ENCODE measurements around the gene TAX1BP1.

TAX1BP1 gene

GRCh38 chr7:27784399-27785053 lies 44.6 kb downstream of the TAX1BP1 start:
- Histone ChIP-seq H3K4me3 (ENCODE audit: low read length) (no peak overlapping the region), H3K27ac (ENCODE audit: low read length) (no peak overlapping the region), H3K36me3 (ENCODE audit: control insufficient read depth, low read depth, low read length) (peaks cover 11% of the 10 kb centered on the region), H3K9ac (ENCODE audit: low read length) (no peak overlapping the region), H3K4me1 (ENCODE audit: control insufficient read depth, low read depth, low read length) (no peaks in the 10 kb centered on the region), H3K27me3 (ENCODE audit: control insufficient read depth, insufficient read depth, low read length) (no peaks in the 10 kb centered on the region), H3K9me3 (ENCODE audit: control insufficient read depth, low read depth, low read length) (no peaks in the 10 kb centered on the region)

DNA sequence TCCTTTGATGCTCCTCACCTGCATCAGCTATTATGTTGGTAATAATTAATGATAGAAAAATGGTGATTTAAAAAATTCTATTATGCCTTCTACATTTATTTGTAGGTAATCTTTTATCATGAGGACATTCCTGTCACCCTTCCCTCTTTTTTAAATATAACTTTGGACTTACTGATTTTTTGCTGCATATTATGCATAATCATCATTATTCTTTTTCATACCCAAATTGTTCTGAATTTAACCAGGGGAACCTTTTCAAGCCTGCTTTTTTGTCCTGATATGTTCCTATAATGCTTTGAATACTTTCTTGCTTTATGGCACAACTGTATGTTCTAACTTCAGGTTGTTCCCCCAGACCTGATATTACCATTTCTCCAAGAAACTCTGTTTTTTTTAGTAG lies 48.5 kb downstream of the TAX1BP1 start:
- H3K36me3 ChIP-seq (ENCODE audit: control insufficient read depth, low read depth, low read length) = peaks cover 29% of the 10 kb centered on the region
- H3K9me3 ChIP-seq (ENCODE audit: control insufficient read depth, low read depth, low read length) = no peaks in the 10 kb centered on the region
- H3K4me1 ChIP-seq (ENCODE audit: control insufficient read depth, low read depth, low read length) = no peaks in the 10 kb centered on the region
- H3K4me3 ChIP-seq (ENCODE audit: low read length) = no peak overlapping the region
- no peaks in the 10 kb centered on the region for H3K27me3 ChIP-seq (ENCODE audit: control insufficient read depth, insufficient read depth, low read length)
- H3K27ac ChIP-seq (ENCODE audit: low read length) = no peak overlapping the region
- no peak overlapping the region for H3K9ac ChIP-seq (ENCODE audit: low read length)

DNA sequence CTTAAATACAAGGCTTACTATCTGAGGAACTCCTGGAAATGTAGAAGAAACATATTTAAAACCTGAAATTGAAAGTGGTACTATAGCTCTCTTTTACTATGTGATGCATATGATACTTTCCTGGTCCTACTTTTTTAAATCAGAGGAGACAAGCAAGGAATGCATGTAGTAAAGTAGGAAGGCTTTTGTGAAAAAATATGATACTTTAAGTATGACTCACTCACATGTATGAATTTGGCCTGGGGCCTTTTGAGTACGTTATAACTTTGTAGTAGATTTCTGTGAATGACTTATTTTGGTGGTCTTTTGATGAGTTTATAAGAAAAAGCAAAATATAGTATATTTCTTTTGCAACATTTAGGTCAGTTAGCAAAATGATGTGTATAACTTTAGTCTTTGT lies 53.8 kb downstream of the TAX1BP1 start:
- Histone ChIP-seq H3K27me3 (ENCODE audit: control insufficient read depth, insufficient read depth, low read length) (no peaks in the 10 kb centered on the region), H3K27ac (ENCODE audit: low read length) (no peak overlapping the region), H3K4me1 (ENCODE audit: control insufficient read depth, low read depth, low read length) (peaks cover 2% of the 10 kb centered on the region), H3K36me3 (ENCODE audit: control insufficient read depth, low read depth, low read length) (peaks cover 27% of the 10 kb centered on the region), H3K4me3 (ENCODE audit: low read length) (no peak overlapping the region), H3K9me3 (ENCODE audit: control insufficient read depth, low read depth, low read length) (no peaks in the 10 kb centered on the region), H3K9ac (ENCODE audit: low read length) (no peak overlapping the region)

DNA sequence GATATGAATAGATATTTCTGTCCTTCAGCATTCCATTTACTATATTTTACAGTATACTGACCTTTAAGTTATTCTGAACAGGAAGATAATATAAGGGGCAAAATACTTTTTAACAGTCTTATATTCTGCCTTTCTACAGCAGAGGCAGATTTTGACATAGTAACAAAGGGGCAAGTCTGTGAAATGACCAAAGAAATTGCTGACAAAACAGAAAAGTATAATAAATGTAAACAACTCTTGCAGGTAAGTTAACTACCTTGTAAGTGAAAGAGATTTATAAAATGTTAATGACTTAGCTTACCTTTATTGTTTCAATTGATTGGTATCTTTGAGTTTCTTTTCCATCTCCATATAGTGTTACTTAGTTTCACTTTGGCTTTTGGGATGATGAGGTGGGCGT lies 56.0 kb downstream of the TAX1BP1 start:
- no peak overlapping the region for H3K9ac ChIP-seq (ENCODE audit: low read length)

DNA sequence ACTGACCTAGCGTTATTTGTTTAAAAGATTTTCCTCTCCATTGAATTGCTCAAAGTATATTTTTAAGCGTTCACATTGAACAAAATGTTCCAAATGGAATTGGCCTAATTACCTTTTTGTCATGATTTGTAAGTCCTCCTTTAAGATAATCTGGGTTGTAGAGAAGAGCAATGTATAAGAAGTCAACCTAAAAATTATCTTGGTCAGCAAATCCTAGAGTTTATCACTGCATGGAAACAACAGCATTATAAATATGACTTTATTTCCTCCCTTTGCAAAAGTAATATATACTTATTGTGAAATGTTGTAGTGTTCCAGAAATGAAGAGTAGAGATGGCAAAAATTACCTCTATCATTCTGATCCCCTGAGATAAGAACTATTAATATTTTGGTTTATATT lies 59.2 kb downstream of the TAX1BP1 start:
- Histone ChIP-seq H3K27ac (ENCODE audit: low read length) (peak overlapping the region; percentile 47), H3K9me3 (ENCODE audit: control insufficient read depth, low read depth, low read length) (no peaks in the 10 kb centered on the region), H3K9ac (ENCODE audit: low read length) (no peak overlapping the region), H3K36me3 (ENCODE audit: control insufficient read depth, low read depth, low read length) (peaks cover 3% of the 10 kb centered on the region), H3K4me1 (ENCODE audit: control insufficient read depth, low read depth, low read length) (peaks cover 15% of the 10 kb centered on the region), H3K4me3 (ENCODE audit: low read length) (no peak overlapping the region), H3K27me3 (ENCODE audit: control insufficient read depth, insufficient read depth, low read length) (no peaks in the 10 kb centered on the region)

More for the DNA sequence above, 56.0 kb downstream of the TAX1BP1 start:
- Histone ChIP-seq H3K9me3 (ENCODE audit: control insufficient read depth, low read depth, low read length) (no peaks in the 10 kb centered on the region), H3K27ac (ENCODE audit: low read length) (no peak overlapping the region), H3K4me1 (ENCODE audit: control insufficient read depth, low read depth, low read length) (peaks cover 6% of the 10 kb centered on the region), H3K4me3 (ENCODE audit: low read length) (no peak overlapping the region), H3K36me3 (ENCODE audit: control insufficient read depth, low read depth, low read length) (peaks cover 27% of the 10 kb centered on the region), H3K27me3 (ENCODE audit: control insufficient read depth, insufficient read depth, low read length) (no peaks in the 10 kb centered on the region)

DNA sequence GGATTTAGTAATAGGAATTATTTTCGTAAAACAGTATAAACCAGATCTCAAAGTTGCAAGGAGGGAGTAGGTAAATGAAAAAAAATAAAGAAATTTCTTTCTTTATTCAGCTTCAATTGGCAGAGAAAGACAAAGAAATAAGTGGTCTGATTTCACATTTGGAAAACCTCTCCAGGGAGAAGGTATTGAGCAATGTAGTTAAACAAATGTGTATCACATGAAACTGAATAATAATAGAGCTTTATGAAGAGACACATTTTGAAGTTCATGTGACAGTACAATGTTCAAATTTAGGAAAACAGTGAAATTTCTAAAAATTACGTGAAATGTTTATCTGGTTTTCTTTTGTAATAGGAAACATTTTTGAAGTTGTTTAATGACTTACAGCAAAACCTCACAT lies 63.0 kb downstream of the TAX1BP1 start:
- no peak overlapping the region for H3K27ac ChIP-seq (ENCODE audit: low read length)
- peaks cover 15% of the 10 kb centered on the region for H3K4me1 ChIP-seq (ENCODE audit: control insufficient read depth, low read depth, low read length)
- H3K9me3 ChIP-seq (ENCODE audit: control insufficient read depth, low read depth, low read length) = no peaks in the 10 kb centered on the region
- H3K27me3 ChIP-seq (ENCODE audit: control insufficient read depth, insufficient read depth, low read length) = no peaks in the 10 kb centered on the region
- no peak overlapping the region for H3K9ac ChIP-seq (ENCODE audit: low read length)
- no peaks in the 10 kb centered on the region for H3K36me3 ChIP-seq (ENCODE audit: control insufficient read depth, low read depth, low read length)
- no peak overlapping the region for H3K4me3 ChIP-seq (ENCODE audit: low read length)

GRCh38 chr7:27804139-27804538 lies 64.2 kb downstream of the TAX1BP1 start:
- H3K4me1 ChIP-seq (ENCODE audit: control insufficient read depth, low read depth, low read length) = peaks cover 10% of the 10 kb centered on the region
- no peak overlapping the region for H3K4me3 ChIP-seq (ENCODE audit: low read length)
- H3K27me3 ChIP-seq (ENCODE audit: control insufficient read depth, insufficient read depth, low read length) = no peaks in the 10 kb centered on the region
- no peak overlapping the region for H3K27ac ChIP-seq (ENCODE audit: low read length)
- H3K9ac ChIP-seq (ENCODE audit: low read length) = no peak overlapping the region
- no peaks in the 10 kb centered on the region for H3K9me3 ChIP-seq (ENCODE audit: control insufficient read depth, low read depth, low read length)
- no peaks in the 10 kb centered on the region for H3K36me3 ChIP-seq (ENCODE audit: control insufficient read depth, low read depth, low read length)

DNA sequence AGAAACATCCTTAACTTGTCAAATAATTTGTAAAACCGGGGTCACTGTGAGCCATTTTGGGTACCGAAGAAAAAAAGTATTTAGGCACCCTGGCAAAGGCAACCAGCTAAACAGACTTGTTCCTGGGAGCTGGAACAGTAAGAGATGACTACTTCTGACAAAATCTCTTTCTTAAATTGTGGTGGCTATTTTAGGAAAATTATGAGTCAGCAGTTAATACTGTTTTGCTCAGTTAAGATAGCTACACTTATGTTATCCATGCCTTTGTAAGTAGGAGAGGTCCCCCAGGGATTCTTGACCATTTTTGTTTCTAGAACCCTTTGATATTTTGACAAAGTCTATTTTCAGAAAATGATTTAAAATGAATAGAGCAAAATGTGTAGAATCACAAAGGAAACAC lies 68.7 kb downstream of the TAX1BP1 start:
- no peaks in the 10 kb centered on the region for H3K27me3 ChIP-seq (ENCODE audit: control insufficient read depth, insufficient read depth, low read length)
- no peak overlapping the region for H3K9ac ChIP-seq (ENCODE audit: low read length)
- no peaks in the 10 kb centered on the region for H3K4me1 ChIP-seq (ENCODE audit: control insufficient read depth, low read depth, low read length)
- H3K27ac ChIP-seq (ENCODE audit: low read length) = no peak overlapping the region
- no peaks in the 10 kb centered on the region for H3K36me3 ChIP-seq (ENCODE audit: control insufficient read depth, low read depth, low read length)
- no peaks in the 10 kb centered on the region for H3K9me3 ChIP-seq (ENCODE audit: control insufficient read depth, low read depth, low read length)
- H3K4me3 ChIP-seq (ENCODE audit: low read length) = no peak overlapping the region

DNA sequence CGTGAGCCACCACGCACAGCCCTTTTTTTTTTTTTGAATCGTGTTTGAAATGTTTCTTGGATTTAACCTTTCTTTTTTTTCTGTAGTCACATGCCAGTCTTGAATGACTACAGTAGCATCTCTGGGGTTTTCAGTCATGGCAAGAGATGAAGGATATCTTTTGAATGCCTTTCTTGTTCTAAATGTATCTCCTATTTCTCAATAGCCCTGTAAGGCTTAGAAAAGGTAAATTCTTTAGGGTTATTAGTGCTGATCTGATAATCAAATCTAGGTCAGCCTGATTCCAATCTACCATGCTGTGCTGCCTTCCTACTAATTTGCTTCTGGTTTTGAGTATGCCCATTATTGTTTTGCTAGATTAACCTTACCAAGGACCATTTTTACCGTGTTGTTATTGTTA lies 70.2 kb downstream of the TAX1BP1 start:
- Histone ChIP-seq H3K27ac (ENCODE audit: low read length) (no peak overlapping the region), H3K9me3 (ENCODE audit: control insufficient read depth, low read depth, low read length) (no peaks in the 10 kb centered on the region), H3K4me1 (ENCODE audit: control insufficient read depth, low read depth, low read length) (no peaks in the 10 kb centered on the region), H3K9ac (ENCODE audit: low read length) (no peak overlapping the region), H3K4me3 (ENCODE audit: low read length) (no peak overlapping the region), H3K27me3 (ENCODE audit: control insufficient read depth, insufficient read depth, low read length) (no peaks in the 10 kb centered on the region), H3K36me3 (ENCODE audit: control insufficient read depth, low read depth, low read length) (no peaks in the 10 kb centered on the region)

- H3K27me3 ChIP-seq (ENCODE audit: control insufficient read depth, insufficient read depth, low read length) = no peaks in the 10 kb centered on the region
- no peak overlapping the region for H3K4me3 ChIP-seq (ENCODE audit: low read length)
- no peak overlapping the region for H3K9ac ChIP-seq (ENCODE audit: low read length)
- H3K4me1 ChIP-seq (ENCODE audit: control insufficient read depth, low read depth, low read length) = no peaks in the 10 kb centered on the region
- peaks cover 8% of the 10 kb centered on the region for H3K36me3 ChIP-seq (ENCODE audit: control insufficient read depth, low read depth, low read length)
- H3K9me3 ChIP-seq (ENCODE audit: control insufficient read depth, low read depth, low read length) = no peaks in the 10 kb centered on the region
- H3K27ac ChIP-seq (ENCODE audit: low read length) = no peak overlapping the region
Measured at GRCh38 chr7:27812706-27813105, 72.7 kb downstream of the TAX1BP1 start.

- no peak overlapping the region for H3K9ac ChIP-seq (ENCODE audit: low read length)
- no peaks in the 10 kb centered on the region for H3K9me3 ChIP-seq (ENCODE audit: control insufficient read depth, low read depth, low read length)
- no peak overlapping the region for H3K27ac ChIP-seq (ENCODE audit: low read length)
- H3K36me3 ChIP-seq (ENCODE audit: control insufficient read depth, low read depth, low read length) = peaks cover 9% of the 10 kb centered on the region
- H3K4me3 ChIP-seq (ENCODE audit: low read length) = no peak overlapping the region
- no peaks in the 10 kb centered on the region for H3K4me1 ChIP-seq (ENCODE audit: control insufficient read depth, low read depth, low read length)
- H3K27me3 ChIP-seq (ENCODE audit: control insufficient read depth, insufficient read depth, low read length) = no peaks in the 10 kb centered on the region
Measured at GRCh38 chr7:27822245-27822644, 82.3 kb downstream of the TAX1BP1 start.

GRCh38 chr7:27825891-27826290 lies 85.9 kb downstream of the TAX1BP1 start:
- H3K36me3 ChIP-seq (ENCODE audit: control insufficient read depth, low read depth, low read length) = peaks cover 6% of the 10 kb centered on the region
- H3K27me3 ChIP-seq (ENCODE audit: control insufficient read depth, insufficient read depth, low read length) = no peaks in the 10 kb centered on the region
- no peak overlapping the region for H3K4me3 ChIP-seq (ENCODE audit: low read length)
- no peaks in the 10 kb centered on the region for H3K9me3 ChIP-seq (ENCODE audit: control insufficient read depth, low read depth, low read length)
- no peaks in the 10 kb centered on the region for H3K4me1 ChIP-seq (ENCODE audit: control insufficient read depth, low read depth, low read length)
- H3K9ac ChIP-seq (ENCODE audit: low read length) = no peak overlapping the region
- H3K27ac ChIP-seq (ENCODE audit: low read length) = no peak overlapping the region
